KOPT-K1 (cell line): Measurements from ENCODE around the gene AADACL2.

Experiments used
- H3K27ac ChIP-seq: fragments of 200-600 bp; sonication (generic); 2 replicates; pipeline ENCODE4 v1.5.1; 2016; ENCODE audit warnings: antibody characterized with exemption, mild to moderate bottlenecking, low read depth, low read length; ENCODE audit not compliant: poor library complexity, severe bottlenecking
- H3K36me3 ChIP-seq: fragments of 200-600 bp; sonication (generic); 2 replicates; pipeline ENCODE4 v1.5.1; 2017; ENCODE audit warnings: antibody characterized with exemption, mild to moderate bottlenecking, low read length, moderate library complexity; ENCODE audit not compliant: insufficient read depth
- H3K9me3 ChIP-seq: fragments of 200-600 bp; sonication (generic); 2 replicates; pipeline ENCODE4 v1.5.1; 2017; ENCODE audit warnings: antibody characterized with exemption, low read length, mild to moderate bottlenecking; ENCODE audit not compliant: insufficient read depth, poor library complexity, severe bottlenecking

The AADACL2 gene

DNA sequence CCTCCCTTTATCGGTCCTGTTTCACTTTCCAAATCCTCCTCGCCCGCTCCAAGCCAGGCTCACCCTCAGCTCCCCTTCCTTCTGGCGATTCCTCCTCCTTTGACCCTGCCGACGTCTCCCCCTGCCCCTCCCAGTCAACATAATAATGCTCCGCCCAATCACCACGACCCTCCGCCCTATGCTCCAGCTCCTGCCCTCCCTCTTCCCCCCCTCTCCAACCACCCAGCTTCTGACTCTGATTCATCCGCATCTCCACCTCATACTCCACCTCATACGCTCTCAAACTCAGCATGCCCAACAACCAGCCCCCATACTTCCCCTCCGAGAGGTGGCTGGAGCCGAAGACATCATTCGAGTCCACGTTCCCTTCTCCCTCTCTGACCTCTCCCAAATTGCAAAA lies 73.1 kb downstream of the AADACL2 start:
- Histone ChIP-seq H3K27ac (no peak overlapping the region), H3K9me3 (peaks cover 31% of the 10 kb centered on the region), H3K36me3 (no peaks in the 10 kb centered on the region)
